ENCODE results near the gene SF3B1.

SF3B1 gene

DNA sequence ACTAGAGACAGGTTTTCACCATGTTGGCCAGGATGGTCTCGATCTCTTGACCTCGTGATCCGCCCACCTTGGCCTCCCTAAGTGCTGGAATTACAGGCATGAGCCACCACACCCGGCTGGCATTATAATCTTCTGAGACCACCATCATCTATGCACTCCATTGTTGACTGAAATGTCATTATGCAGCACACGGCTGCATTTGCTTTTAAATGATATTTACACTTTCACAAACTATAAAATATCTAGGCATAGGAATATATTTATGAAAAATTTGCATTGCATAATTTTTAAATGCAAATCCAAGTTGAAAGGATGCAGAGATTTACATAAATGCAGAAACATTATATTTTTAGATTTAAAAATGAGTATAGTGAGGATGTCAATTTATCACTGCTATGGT, 94.2 kb downstream of the SF3B1 start:
- 91 to 92% methylated on average over 4 of the region's 5 CpGs for WGBS, 2 experiments (ENCODE audit: insufficient coverage in 2 of 2)
- Histone ChIP-seq H3K27ac (ENCODE audit: low read depth, low read length, severe bottlenecking) (no peak overlapping the region), H3K4me1 (ENCODE audit: control insufficient read depth, insufficient read depth, low read length, poor library complexity, severe bottlenecking) (no peaks in the 10 kb centered on the region), H3K9me3 (ENCODE audit: control insufficient read depth, low read length) (no peaks in the 10 kb centered on the region), H3K36me3 (ENCODE audit: control insufficient read depth, insufficient read depth, low read length) (no peaks in the 10 kb centered on the region), H3K4me3 (ENCODE audit: extremely low read depth, insufficient read depth, low read length, poor library complexity, severe bottlenecking) (no peak overlapping the region)

Measured in mesodermal cell (in vitro differentiated cells).